GM18517 (cell line): Measurements from ENCODE around the gene TMEM181.
"Not testable (repeated sequence)": the region's sequence is repeated elsewhere in the genome, so short reads cannot be mapped to it uniquely, and the experiment has no call there.

Experiments
- ATAC-seq: cut with Tn5 transposase; IDR thresholded peaks from one replicate; pipeline ENCODE4 v1.9.1; 2021; ENCODE audit warnings: mild to moderate bottlenecking, moderate library complexity; ENCODE audit not compliant: unreplicated experiment

TMEM181 gene, protein sequence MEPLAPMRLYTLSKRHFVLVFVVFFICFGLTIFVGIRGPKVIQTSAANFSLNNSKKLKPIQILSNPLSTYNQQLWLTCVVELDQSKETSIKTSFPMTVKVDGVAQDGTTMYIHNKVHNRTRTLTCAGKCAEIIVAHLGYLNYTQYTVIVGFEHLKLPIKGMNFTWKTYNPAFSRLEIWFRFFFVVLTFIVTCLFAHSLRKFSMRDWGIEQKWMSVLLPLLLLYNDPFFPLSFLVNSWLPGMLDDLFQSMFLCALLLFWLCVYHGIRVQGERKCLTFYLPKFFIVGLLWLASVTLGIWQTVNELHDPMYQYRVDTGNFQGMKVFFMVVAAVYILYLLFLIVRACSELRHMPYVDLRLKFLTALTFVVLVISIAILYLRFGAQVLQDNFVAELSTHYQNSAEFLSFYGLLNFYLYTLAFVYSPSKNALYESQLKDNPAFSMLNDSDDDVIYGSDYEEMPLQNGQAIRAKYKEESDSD

GRCh38 chr6:158559895-158560835 is at the start of gene TMEM181:
TSS of gene TMEM181 (plus strand) at chr6:158560091. CDS start at chr6:158560225, 134 bp downstream.
- peak; percentile 70 for ATAC-seq

DNA sequence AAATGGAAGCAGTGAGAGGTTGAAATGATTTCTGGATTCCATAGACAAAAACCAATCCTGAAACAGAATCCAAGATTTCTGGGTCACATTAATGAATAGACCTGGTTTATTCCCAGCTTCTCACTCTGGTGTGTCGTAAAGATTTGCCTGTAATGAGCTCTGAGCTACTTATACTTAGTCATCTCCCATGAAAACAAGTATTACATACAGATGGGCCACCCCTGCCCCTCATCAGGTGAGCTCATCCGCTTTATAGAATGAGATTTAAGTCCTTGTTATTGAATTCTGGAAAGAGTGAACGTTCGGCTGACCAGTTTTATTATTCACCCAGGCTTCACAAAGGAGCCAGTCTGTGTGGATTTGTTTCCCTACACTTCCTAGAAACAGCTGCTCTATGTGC is 47.1 kb upstream of the TMEM181 start:
- ATAC-seq = no peak

DNA sequence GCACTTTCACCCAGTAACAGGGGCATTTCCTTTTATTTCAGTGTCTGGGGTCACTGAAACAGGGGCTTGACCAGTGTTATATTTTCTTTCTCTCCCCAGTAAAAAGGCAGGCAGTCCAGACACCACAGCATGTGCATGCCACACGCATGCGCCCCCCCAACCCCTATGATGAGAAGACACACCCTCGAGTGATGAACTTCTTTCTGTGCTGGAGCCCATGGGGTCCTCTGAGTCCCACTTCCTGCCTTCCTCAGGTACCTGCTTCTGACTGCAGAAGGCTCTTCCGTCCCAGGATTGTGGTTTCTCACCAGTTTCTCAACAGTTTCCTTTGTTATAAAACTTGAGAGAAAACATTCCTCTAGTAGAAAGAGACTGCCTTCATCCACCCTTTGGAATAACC is 45.7 kb upstream of the TMEM181 start:
- no peak for ATAC-seq

DNA sequence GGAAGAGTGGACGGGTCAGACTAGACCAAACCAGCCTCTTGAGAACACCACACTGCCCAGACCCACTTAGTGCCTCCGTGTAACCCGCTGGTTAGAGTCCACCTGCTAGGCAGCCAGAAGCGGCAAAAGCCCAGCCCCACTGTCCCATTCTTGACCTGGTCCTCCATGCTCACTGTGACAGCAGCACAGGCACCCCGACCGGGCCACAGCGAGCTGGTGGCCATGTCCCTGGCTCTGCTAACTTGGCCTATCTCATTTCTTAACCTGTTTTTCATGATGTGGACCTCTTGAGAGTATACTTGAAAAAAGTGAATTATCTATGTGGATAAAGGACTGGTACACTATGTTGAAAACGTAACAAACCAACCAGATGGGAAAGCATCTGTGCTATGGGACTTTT is 44.9 kb upstream of the TMEM181 start:
- ATAC-seq = no peak

- ATAC-seq = no peak
Measured at GRCh38 chr6:158516098-158516497, 43.8 kb upstream of the TMEM181 start.

DNA sequence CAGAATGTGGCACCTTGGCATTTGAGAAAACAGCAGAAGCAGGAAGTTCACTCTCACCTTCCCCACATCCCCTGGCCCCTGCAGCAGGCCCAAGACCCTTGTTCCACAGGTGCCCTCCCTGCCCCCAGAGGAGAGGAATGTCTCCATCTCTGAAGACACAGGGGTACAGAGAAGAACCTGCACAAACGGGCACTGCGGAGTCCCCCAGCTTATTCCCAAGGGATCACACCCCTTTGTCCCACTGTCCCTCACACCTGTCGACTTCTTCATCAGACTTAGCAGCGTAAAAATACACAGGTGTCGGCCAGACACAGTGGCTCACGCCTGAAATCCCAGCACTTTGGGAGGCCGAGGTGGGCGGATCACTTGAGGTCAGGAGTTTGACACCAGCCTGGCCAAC is 42.9 kb upstream of the TMEM181 start:
- no peak for ATAC-seq

DNA sequence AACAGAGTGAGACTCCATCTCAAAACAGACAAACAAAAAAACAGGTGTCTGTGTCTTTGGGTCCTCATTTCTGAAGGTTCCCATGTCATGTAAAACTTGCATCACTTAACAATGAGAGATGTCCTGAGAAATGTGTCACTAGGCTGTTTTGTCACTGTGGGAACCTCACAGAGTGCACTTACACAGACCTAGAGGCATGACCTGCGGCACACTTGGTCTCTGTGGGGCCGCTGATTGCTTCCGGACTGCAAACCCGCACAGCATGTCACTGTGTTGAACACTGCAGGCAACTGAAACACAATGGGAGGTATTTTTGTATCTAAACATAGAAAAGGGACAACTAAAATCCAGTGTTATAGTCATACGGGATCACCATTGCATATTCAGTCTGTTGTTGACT is 42.3 kb upstream of the TMEM181 start:
- peak; percentile 57 for ATAC-seq

DNA sequence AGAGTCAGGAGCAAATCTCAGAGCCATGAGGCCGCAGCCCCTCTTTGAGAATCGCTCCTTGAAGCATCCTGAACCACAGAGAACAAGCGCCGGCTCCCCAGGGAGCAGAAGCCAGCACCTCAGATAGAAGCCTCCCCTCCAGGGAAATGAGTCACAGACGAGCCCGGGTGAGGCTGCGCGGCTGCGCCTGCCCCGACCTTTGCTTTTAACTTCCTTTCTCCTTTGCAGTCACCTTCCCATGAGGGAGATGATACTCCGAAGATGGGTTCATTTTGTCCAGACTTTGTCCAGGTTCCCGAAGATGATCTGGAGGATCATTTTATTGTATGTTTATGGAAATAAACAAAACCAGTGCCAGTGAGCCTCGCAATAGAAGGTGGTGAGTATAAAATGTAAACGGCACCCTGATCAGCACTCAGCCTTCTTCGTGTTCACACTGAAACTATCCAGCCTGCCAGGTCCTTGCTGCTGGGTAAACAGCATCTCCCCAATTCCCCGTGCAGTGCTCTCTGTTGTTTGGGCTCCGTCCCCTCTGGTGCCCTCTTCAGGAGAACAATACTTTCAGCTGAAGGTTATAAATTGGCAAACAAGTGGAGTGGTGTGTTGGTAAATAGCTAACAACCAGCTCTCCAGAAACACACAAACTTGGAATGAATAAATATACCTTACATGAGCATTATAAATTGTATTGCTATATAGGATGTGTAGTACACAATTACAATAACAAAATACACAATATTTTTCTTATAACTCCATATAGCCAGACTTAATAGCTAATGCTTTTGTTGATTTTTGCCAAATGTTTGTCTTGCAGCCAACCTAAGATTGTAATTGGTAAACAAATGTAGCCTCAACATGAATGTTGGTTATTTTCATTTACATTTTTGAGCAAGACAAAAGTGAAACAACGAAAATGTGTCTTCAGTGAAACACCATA is 41.4 kb upstream of the TMEM181 start:
- ATAC-seq = peak; percentile 70

DNA sequence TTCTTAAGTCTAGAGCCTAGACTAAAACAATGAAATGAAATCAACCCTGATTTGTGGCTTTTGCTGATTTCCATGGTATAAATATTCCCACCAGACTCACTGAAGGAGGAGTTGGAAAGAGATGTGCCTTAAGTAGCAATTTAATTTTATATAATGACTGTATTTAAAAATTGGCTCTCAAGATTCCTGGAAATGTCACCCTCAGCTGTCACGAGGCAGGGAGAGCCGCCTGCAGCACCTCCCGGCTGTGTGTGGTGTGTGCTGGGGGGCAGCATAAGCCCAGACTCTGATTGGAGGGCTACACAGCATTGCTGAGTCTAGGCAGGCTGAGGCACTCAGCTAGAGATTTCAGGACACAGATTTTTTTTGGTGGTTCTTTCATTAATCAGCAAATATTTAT is 40.6 kb upstream of the TMEM181 start:
- no peak for ATAC-seq

- no peak for ATAC-seq
Measured at GRCh38 chr6:158519761-158520160, 40.1 kb upstream of the TMEM181 start.

DNA sequence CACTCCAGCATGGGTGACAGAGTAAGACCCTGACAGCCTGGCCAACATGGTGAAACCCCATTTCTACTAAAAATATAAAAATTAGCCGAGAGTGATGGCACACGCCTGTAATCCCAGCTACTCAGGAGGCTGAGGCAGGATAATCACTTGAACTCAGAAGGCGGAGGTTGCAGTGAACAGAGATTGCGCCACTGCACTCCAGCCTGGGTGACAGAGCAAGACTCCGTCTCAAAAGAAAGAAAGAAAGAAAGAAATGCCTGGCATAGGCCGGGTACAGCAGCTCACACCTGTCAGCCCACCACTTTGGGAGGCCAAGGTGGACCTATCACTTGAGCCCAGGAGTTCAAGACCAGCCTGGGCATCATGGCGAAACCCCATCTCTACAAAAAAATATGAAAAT is 38.9 kb upstream of the TMEM181 start:
- not testable (repeated sequence) for ATAC-seq

DNA sequence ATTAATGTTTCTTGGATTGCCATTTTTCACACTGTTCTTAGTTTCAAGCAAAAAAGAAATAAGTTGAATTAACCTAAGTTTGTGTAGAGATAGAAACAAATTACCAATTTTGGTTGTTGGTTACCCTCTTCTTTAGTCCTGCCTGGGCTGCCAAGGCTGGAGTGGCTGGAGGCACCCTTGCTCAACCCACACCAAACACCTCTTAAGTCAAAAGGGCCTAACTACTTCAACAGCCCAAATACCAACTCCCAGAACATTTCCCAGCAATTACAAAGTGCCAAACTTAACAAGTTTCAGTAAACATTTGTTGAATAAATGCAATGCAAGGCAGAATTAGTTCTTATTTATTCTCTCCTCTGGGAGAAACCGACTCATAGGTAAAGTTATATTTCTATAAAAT is 38.1 kb upstream of the TMEM181 start:
- no peak for ATAC-seq

- ATAC-seq = no peak
Measured at GRCh38 chr6:158522616-158523015, 37.3 kb upstream of the TMEM181 start.

GRCh38 chr6:158524311-158524710 is 35.6 kb upstream of the TMEM181 start:
- no peak for ATAC-seq

DNA sequence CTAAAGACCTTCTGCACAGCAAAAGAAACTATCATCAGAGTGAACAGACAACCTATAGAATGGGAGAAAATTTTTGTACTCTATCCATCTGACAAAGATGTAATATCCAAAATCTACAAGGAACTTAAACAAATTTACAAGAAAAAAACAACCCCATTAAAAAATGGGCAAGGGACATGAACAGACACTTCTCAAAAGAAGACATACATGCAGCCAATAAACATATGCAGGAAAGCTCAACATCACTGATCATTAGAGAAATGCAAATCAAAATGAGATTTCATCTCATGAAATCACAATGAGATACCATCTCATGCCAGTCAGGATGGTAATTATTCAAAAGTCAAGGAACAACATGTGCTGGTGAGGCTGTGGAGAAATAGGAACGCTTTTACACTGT is 32.0 kb upstream of the TMEM181 start:
- not testable (repeated sequence) for ATAC-seq

- no peak for ATAC-seq
Measured at GRCh38 chr6:158528826-158529225, 31.1 kb upstream of the TMEM181 start.

GRCh38 chr6:158529629-158530028 is 30.3 kb upstream of the TMEM181 start:
- ATAC-seq = no peak

- no peak for ATAC-seq
Measured at GRCh38 chr6:158531566-158531965, 28.3 kb upstream of the TMEM181 start.

GRCh38 chr6:158531970-158532369 is 27.9 kb upstream of the TMEM181 start:
- no peak for ATAC-seq

GRCh38 chr6:158536084-158536890 is 23.6 kb upstream of the TMEM181 start:
- no peak for ATAC-seq
